NT2/D1 (cell line): ENCODE measurements around the gene COLEC12.

Source experiments
- DNase-seq: peaks from one replicate; pipeline ENCODE4 v3.0.0-alpha.2; 2011; ENCODE audit warnings: low read depth, low spot score
- H3K27me3 ChIP-seq: 2 replicates; pipeline ENCODE4 v1.6.0; 2011; ENCODE audit warnings: mild to moderate bottlenecking; ENCODE audit not compliant: insufficient read length, insufficient read depth
- H3K36me3 ChIP-seq: 2 replicates; pipeline ENCODE4 v1.6.1; 2011; ENCODE audit warnings: mild to moderate bottlenecking, low read length, mixed read lengths; ENCODE audit not compliant: insufficient read depth, insufficient read length
- H3K4me1 ChIP-seq: 2 replicates; pipeline ENCODE4 v1.5.1; 2011; ENCODE audit not compliant: insufficient read depth, insufficient read length
- H3K4me3 ChIP-seq: 2 replicates; pipeline ENCODE4 v1.5.1; 2011; ENCODE audit warnings: low read depth; ENCODE audit not compliant: insufficient read length
- H3K9ac ChIP-seq: 2 replicates; pipeline ENCODE4 v1.6.0; 2011; ENCODE audit warnings: low read depth; ENCODE audit not compliant: insufficient read length
- H3K9me3 ChIP-seq: 2 replicates; pipeline ENCODE4 v1.5.1; 2011; ENCODE audit warnings: mild to moderate bottlenecking, low read length; ENCODE audit not compliant: insufficient read depth
- SUZ12 ChIP-seq: IDR thresholded peaks from 2 replicates; pipeline ENCODE4 v1.6.1; 2011; ENCODE audit not compliant: insufficient read length, insufficient read depth; ENCODE audit errors: extremely low read depth
- YY1 ChIP-seq: IDR thresholded peaks from 2 replicates; pipeline ENCODE4 v1.6.1; 2011; ENCODE audit not compliant: insufficient read length, insufficient read depth
- ZNF274 ChIP-seq: IDR thresholded peaks from 2 replicates; pipeline ENCODE4 v1.6.1; 2011; ENCODE audit warnings: mild to moderate bottlenecking, low read depth, low read length

COLEC12 gene

DNA sequence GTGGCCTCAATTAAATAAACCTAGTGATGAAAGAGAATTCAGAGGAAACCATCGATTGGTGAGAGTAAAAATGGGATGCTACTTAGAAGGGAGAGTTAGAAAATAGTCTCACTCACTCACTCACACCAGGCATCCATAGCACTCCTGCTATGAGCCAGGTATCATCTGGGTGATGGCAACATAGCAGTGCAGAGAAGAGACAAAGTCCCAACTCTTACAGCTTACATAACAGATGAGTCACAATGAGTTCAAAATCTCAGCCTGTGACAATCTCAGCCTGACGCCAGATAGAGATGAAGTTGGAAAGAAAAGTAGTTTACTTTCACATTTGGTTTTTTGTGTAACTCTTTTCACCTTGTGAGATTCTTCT lies 177.3 kb downstream of the COLEC12 start:
- Histone ChIP-seq H3K27me3 (no peaks in the 10 kb centered on the region), H3K36me3 (peaks cover 5% of the 10 kb centered on the region), H3K4me1 (no peaks in the 10 kb centered on the region), H3K4me3 (no peak overlapping the region), H3K9me3 (no peaks in the 10 kb centered on the region), H3K9ac (no peak overlapping the region)
- TF ChIP-seq YY1 (no peak), ZNF274 (no peak), SUZ12 (no peak)
- DNase-seq = no peak

DNA sequence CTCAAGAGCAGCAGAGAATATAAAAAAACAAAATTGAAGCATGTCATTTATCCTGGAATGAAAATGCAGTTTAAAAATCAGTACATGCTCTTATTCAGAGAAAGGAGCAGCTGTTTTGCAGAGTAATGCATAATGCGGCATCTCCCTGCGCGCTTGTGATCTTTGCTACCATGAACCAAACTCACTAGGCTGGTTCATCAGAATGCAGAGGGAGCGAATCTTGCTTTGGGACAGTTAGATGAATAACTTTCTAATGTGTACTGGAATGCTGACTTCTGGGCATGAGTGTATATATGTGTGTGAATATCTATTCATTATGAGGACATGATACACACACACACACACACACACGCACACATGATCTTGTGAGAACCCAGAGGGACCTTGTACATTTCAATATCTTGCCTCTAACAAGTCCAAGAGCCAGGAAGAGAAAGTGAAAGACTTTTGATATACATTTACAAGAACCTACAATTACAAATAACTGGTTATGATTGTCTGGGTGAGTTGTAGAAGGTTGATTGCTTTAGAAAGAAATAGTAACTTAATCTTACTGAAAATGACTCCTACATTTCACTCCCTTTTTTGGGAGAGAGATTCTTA lies 178.5 kb downstream of the COLEC12 start:
- H3K4me3 ChIP-seq = no peak overlapping the region
- H3K27me3 ChIP-seq = no peaks in the 10 kb centered on the region
- peaks cover 5% of the 10 kb centered on the region for H3K36me3 ChIP-seq
- H3K9ac ChIP-seq = no peak overlapping the region
- no peak for DNase-seq
- no peak for TF ChIP-seq ZNF274
- no peak for TF ChIP-seq SUZ12
- TF ChIP-seq YY1 = no peak
- H3K4me1 ChIP-seq = no peaks in the 10 kb centered on the region
- no peaks in the 10 kb centered on the region for H3K9me3 ChIP-seq

DNA sequence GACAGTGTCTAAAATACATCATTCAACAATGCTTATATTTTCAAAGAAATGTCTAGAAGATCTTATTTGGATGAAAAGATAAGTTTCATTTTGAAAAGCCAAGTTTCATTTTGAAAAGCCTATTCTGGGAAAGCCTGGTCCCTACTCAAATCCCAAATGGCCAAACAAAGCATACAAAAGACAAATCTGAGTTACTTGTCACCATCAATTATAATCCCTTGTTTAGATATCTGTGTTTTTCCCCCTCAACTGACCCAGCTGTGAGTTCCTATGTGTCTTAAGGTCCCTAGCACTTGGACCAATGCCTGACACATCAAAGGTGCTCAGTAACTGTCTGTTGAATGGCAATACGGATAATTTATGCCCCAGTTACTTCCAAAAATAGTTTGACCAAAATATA lies 180.3 kb downstream of the COLEC12 start:
- H3K9ac ChIP-seq = no peak overlapping the region
- H3K4me1 ChIP-seq = no peaks in the 10 kb centered on the region
- no peaks in the 10 kb centered on the region for H3K27me3 ChIP-seq
- H3K9me3 ChIP-seq = no peaks in the 10 kb centered on the region
- DNase-seq = no peak
- peaks cover 3% of the 10 kb centered on the region for H3K36me3 ChIP-seq
- TF ChIP-seq SUZ12 (no peak), YY1 (no peak), ZNF274 (no peak)
- no peak overlapping the region for H3K4me3 ChIP-seq

GRCh38 chr18:319720-320119 lies 180.8 kb downstream of the COLEC12 start:
- Histone ChIP-seq H3K9ac (no peak overlapping the region), H3K36me3 (peaks cover 3% of the 10 kb centered on the region), H3K27me3 (no peaks in the 10 kb centered on the region), H3K4me1 (no peaks in the 10 kb centered on the region), H3K9me3 (no peaks in the 10 kb centered on the region), H3K4me3 (no peak overlapping the region)
- no peak for DNase-seq
- TF ChIP-seq ZNF274 (no peak), SUZ12 (no peak), YY1 (no peak)

GRCh38 chr18:318791-319291 lies 181.7 kb downstream of the COLEC12 start:
- H3K9me3 ChIP-seq = no peaks in the 10 kb centered on the region
- H3K9ac ChIP-seq = no peak overlapping the region
- no peak for DNase-seq
- no peaks in the 10 kb centered on the region for H3K27me3 ChIP-seq
- no peak for TF ChIP-seq SUZ12
- no peak for TF ChIP-seq ZNF274
- TF ChIP-seq YY1 = no peak
- no peak overlapping the region for H3K4me3 ChIP-seq
- peaks cover 3% of the 10 kb centered on the region for H3K36me3 ChIP-seq
- no peaks in the 10 kb centered on the region for H3K4me1 ChIP-seq

DNA sequence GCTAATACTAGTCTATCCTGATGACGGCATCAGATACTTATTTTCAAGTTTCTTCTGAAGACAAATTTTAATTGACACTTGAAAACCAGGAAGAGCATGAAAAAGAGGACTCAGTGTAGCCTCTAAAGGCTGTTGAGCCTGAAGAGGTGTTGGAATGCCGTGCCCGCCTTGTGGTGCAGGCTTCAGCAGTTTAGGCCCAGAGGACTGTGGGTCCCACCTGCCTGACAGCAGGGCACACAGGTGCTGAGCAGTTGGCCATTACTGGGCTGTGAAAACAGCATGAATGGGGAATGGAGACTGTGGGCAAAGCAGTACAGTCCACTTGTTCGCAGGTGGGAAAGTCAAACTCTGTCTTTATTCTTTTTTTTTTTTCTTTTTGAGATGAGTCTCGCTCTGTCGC lies 182.9 kb downstream of the COLEC12 start:
- no peak for DNase-seq

DNA sequence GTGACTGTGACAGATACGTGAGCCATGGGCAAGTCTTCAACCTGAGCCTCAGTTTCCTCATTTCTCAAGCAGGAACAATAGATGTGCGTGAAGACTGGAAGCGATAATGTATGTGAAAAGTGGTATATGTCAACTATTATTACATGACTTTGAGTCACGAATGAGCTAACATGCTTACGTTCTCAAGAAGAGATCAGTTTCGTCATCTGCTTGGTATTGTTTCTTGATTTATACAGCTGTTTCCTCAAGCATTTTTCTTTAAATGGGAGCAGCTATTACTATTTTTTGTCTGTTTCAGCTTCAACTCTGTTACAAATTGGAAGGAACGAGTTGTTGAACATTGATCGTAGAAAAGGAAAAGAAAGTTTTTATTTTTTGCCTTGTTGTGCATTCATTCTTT lies 184.1 kb downstream of the COLEC12 start:
- H3K9ac ChIP-seq = no peak overlapping the region
- no peaks in the 10 kb centered on the region for H3K27me3 ChIP-seq
- TF ChIP-seq YY1 (no peak), SUZ12 (no peak), ZNF274 (no peak)
- no peaks in the 10 kb centered on the region for H3K4me1 ChIP-seq
- peaks cover 3% of the 10 kb centered on the region for H3K36me3 ChIP-seq
- no peak for DNase-seq
- H3K9me3 ChIP-seq = no peaks in the 10 kb centered on the region
- H3K4me3 ChIP-seq = no peak overlapping the region

More for the DNA sequence above, 182.9 kb downstream of the COLEC12 start:
- Histone ChIP-seq H3K36me3 (peaks cover 3% of the 10 kb centered on the region), H3K9ac (no peak overlapping the region), H3K4me3 (no peak overlapping the region), H3K4me1 (no peaks in the 10 kb centered on the region), H3K9me3 (no peaks in the 10 kb centered on the region), H3K27me3 (no peaks in the 10 kb centered on the region)
- TF ChIP-seq ZNF274 (no peak), SUZ12 (no peak), YY1 (no peak)

DNA sequence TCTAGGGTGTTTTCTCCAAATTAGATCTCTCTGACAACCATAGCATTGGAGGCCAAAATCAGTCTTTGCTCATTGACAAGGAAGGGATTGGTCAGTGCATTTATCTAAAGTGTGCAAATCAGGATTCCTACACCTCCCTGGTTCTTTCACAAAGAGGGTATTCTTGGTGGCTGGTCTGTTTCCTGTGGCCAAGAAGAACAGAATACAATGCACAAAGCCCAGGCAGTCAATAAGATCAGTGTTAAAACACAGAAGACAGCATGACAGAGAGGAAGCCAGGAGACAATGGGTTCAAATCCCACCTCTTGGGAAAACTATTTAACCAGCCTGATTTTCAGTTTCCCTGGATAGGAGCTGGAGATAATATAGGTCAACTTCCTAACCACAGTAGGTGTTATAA lies 186.6 kb downstream of the COLEC12 start:
- Histone ChIP-seq H3K27me3 (no peaks in the 10 kb centered on the region), H3K9ac (no peak overlapping the region), H3K4me3 (no peak overlapping the region), H3K4me1 (no peaks in the 10 kb centered on the region), H3K9me3 (no peaks in the 10 kb centered on the region), H3K36me3 (peaks cover 1% of the 10 kb centered on the region)
- no peak for DNase-seq
- TF ChIP-seq SUZ12 (no peak), ZNF274 (no peak), YY1 (no peak)
